H9 (cell line): ENCODE results near the gene OR2J1. TPM values are rescaled to one million over a fixed set of nuclear protein-coding genes. Genes with fewer than 3 reads are reported as not detected.

Experiments
- DNase-seq: peaks from one replicate; pipeline ENCODE4 v3.0.0-alpha.2; 2017
- H2AFZ ChIP-seq: one replicate; pipeline ENCODE4 v1.6.1; 2013; ENCODE audit warnings: mild to moderate bottlenecking, low read length, control low read depth, moderate library complexity
- H2AK5ac ChIP-seq: 2 replicates; pipeline ENCODE4 v1.6.1; 2013; ENCODE audit warnings: low read length, control low read depth, mixed read lengths; ENCODE audit not compliant: insufficient read length
- H2BK120ac ChIP-seq: one replicate; pipeline ENCODE4 v1.6.1; 2013; ENCODE audit warnings: low read depth, mild to moderate bottlenecking, low read length, control low read depth, inconsistent platforms; ENCODE audit not compliant: poor library complexity, severe bottlenecking
- H2BK12ac ChIP-seq: 2 replicates; pipeline ENCODE4 v1.6.1; 2013; ENCODE audit warnings: low read length, control low read depth, mixed read lengths, low read depth; ENCODE audit not compliant: insufficient read length
- H2BK15ac ChIP-seq: 2 replicates; pipeline ENCODE4 v1.6.1; 2013; ENCODE audit warnings: low read depth, low read length, control low read depth
- H2BK20ac ChIP-seq: one replicate; pipeline ENCODE4 v1.6.1; 2013; ENCODE audit warnings: low read depth, mild to moderate bottlenecking, low read length, control low read depth, inconsistent platforms; ENCODE audit not compliant: poor library complexity, severe bottlenecking
- H2BK5ac ChIP-seq: 2 replicates; pipeline ENCODE4 v1.6.1; 2013; ENCODE audit warnings: low read length, control low read depth, mixed read lengths; ENCODE audit not compliant: insufficient read length
- H3K14ac ChIP-seq: 2 replicates; pipeline ENCODE4 v1.6.1; 2013; ENCODE audit warnings: low read length, control low read depth; ENCODE audit not compliant: insufficient read depth
- H3K18ac ChIP-seq: 2 replicates; pipeline ENCODE4 v1.6.1; 2013; ENCODE audit warnings: low read depth, mild to moderate bottlenecking, mixed read lengths, low read length, control low read depth; ENCODE audit not compliant: insufficient read length
- H3K23ac ChIP-seq: 2 replicates; pipeline ENCODE4 v1.6.1; 2013; ENCODE audit warnings: low read length, control low read depth, mixed read lengths, low read depth; ENCODE audit not compliant: insufficient read length
- H3K23me2 ChIP-seq: 2 replicates; pipeline ENCODE4 v1.6.1; 2013; ENCODE audit warnings: low read depth, mild to moderate bottlenecking, mixed read lengths, low read length, control low read depth; ENCODE audit not compliant: insufficient read length, poor library complexity, severe bottlenecking
- H3K27ac ChIP-seq: 2 replicates; pipeline ENCODE4 v1.5.1; 2013; ENCODE audit warnings: low read length, control low read depth, mixed read lengths, low read depth; ENCODE audit not compliant: insufficient read length
- H3K27me3 ChIP-seq: 2 replicates; pipeline ENCODE4 v1.6.1; 2013; ENCODE audit warnings: low read length, control low read depth, inconsistent platforms; ENCODE audit not compliant: insufficient read depth
- H3K4ac ChIP-seq: 2 replicates; pipeline ENCODE4 v1.6.1; 2013; ENCODE audit warnings: low read depth, mild to moderate bottlenecking, control low read depth, inconsistent platforms, low read length, moderate library complexity
- H3K4me1 ChIP-seq: 2 replicates; pipeline ENCODE4 v1.6.1; 2013; ENCODE audit warnings: low read length, control low read depth, inconsistent platforms; ENCODE audit not compliant: insufficient read depth
- H3K4me2 ChIP-seq: 2 replicates; pipeline ENCODE4 v1.6.1; 2013; ENCODE audit warnings: low read length, control low read depth, mixed read lengths; ENCODE audit not compliant: insufficient read length, insufficient read depth
- H3K56ac ChIP-seq: 2 replicates; pipeline ENCODE4 v1.6.1; 2013; ENCODE audit warnings: low read depth, mild to moderate bottlenecking, mixed read lengths, low read length, control low read depth; ENCODE audit not compliant: insufficient read length
- H3K79me1 ChIP-seq: 2 replicates; pipeline ENCODE4 v1.6.1; 2013; ENCODE audit warnings: low read depth, mild to moderate bottlenecking, moderate library complexity, low read length, control low read depth, inconsistent platforms; ENCODE audit not compliant: insufficient read depth, poor library complexity, severe bottlenecking
- H3K79me2 ChIP-seq: 2 replicates; pipeline ENCODE4 v1.6.1; 2013; ENCODE audit warnings: low read length, control low read depth, inconsistent platforms; ENCODE audit not compliant: insufficient read depth
- H3K9ac ChIP-seq: 2 replicates; pipeline ENCODE4 v1.6.1; 2013; ENCODE audit warnings: low read length, control low read depth, mixed read lengths; ENCODE audit not compliant: insufficient read length; ENCODE audit errors: extremely low read depth
- H3K9me3 ChIP-seq: one replicate; pipeline ENCODE4 v1.6.1; 2013; ENCODE audit warnings: low read depth, low read length, inconsistent platforms; ENCODE audit not compliant: control insufficient read depth
- H3T11ph ChIP-seq: one replicate; pipeline ENCODE4 v1.6.1; 2013; ENCODE audit warnings: mild to moderate bottlenecking, low read length, control low read depth, inconsistent platforms
- H4K20me1 ChIP-seq: one replicate; pipeline ENCODE4 v1.6.1; 2013; ENCODE audit not compliant: control insufficient read depth, insufficient read length, insufficient read depth
- H4K5ac ChIP-seq: 2 replicates; pipeline ENCODE4 v1.6.1; 2013; ENCODE audit warnings: low read depth, mild to moderate bottlenecking, mixed read lengths, low read length, control low read depth; ENCODE audit not compliant: insufficient read length
- H4K8ac ChIP-seq: replicated peaks from 2 replicates; pipeline ENCODE4 v1.6.1; 2013; ENCODE audit warnings: low read length, control low read depth, mixed read lengths, low read depth; ENCODE audit not compliant: insufficient read length
- H4K91ac ChIP-seq: 2 replicates; pipeline ENCODE4 v1.6.1; 2013; ENCODE audit warnings: low read depth, mild to moderate bottlenecking, moderate library complexity, mixed read lengths, low read length, control low read depth; ENCODE audit not compliant: insufficient read length
- H3K27ac Mint-ChIP-seq, 3 experiments: 2 replicates in 2 of 3; 3 replicates in 1 of 3; pipeline ENCODE4 v1.8.0; 2020 to 2021; ENCODE audit warnings: mixed read lengths in 3 of 3, mild to moderate bottlenecking in 1 of 3, moderate library complexity in 1 of 3
- H3K27me3 Mint-ChIP-seq: 2 replicates; pipeline ENCODE4 v1.8.0; 2021; ENCODE audit warnings: low read depth, mild to moderate bottlenecking, moderate library complexity, mixed read lengths
- H3K36me3 Mint-ChIP-seq, 3 experiments: 2 replicates in 2 of 3; 3 replicates in 1 of 3; pipeline ENCODE4 v1.8.0; 2020 to 2021; ENCODE audit warnings: low read depth in 3 of 3, mixed read lengths in 3 of 3; ENCODE audit not compliant: insufficient read depth in 1 of 3
- H3K4me1 Mint-ChIP-seq, 2 experiments: 2 replicates each; pipeline ENCODE4 v1.8.0; 2020; ENCODE audit warnings: mixed read lengths in 2 of 2
- H3K4me3 Mint-ChIP-seq, 2 experiments: 2 replicates in 1 of 2; 3 replicates in 1 of 2; pipeline ENCODE4 v1.8.0; 2020 to 2021; ENCODE audit warnings: mild to moderate bottlenecking in 2 of 2, mixed read lengths in 2 of 2, moderate library complexity in 1 of 2
- H3K9me3 Mint-ChIP-seq, 2 experiments: 2 replicates in 1 of 2; 3 replicates in 1 of 2; pipeline ENCODE4 v1.8.0; 2020; ENCODE audit warnings: mild to moderate bottlenecking in 2 of 2, mixed read lengths in 2 of 2, moderate library complexity in 1 of 2
- WGBS: extraction: QIAGEN DNeasy Blood & Tissue Kit; methylation state at CpG from one replicate; pipeline ENCODE4 v1.1.7; 2013; ENCODE audit warnings: missing lambda C conversion rate, low lambda C conversion rate, mixed read lengths; ENCODE audit not compliant: insufficient read length; ENCODE audit errors: extremely low coverage; 5-methylcytosine and 5-hydroxymethylcytosine counted together
- long read RNA-seq: library from polyadenylated mRNA; unstranded; transcript quantifications from one replicate; pipeline ENCODE4 v2.0.0, GENCODE V29; 2020
- total RNA-seq: library from RNA; stranded (reverse); gene quantifications from 2 replicates; pipeline ENCODE4 v1.2.1, GENCODE V29; 2021
- TF ChIP-seq, protein P1 (sequence below): fragments of 200-600 bp; sonication (generic); conservative IDR thresholded peaks from 3 replicates; pipeline ENCODE4 v1.8.0; 2021; ENCODE audit warnings: antibody characterized with exemption, mild to moderate bottlenecking

Gene OR2J1
- total RNA-seq = not detected in 2 replicates
- long read RNA-seq = 0 reads

DNA sequence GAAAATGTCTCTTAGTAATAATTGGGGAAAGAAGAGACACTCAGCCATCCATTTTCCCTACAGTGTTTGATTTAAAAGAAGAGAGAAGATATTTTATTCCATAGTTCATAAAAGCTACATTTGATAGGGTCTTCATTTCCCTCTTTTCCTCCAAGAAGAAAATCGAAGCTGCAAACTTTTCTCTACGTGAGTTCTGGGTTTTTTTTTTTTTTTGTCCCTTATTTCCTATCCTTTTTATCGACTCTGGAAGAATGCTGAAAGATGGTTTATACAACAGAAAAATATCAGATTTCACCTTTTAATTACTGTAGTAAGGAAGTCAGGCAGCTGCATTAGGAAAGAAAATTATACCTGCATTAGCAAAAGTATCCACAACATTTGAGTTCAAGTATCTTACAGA is at the start of gene OR2J1:
Gene OR2J1 (plus strand): TSS at position 301 of the 400 bp plus-strand sequence. CDS start 1,453 bp downstream, outside the sequence.
- Histone ChIP-seq H2AFZ (no peak within 1 kb of the TSS), H3K27me3 (no peaks in the 10 kb centered on the region), H3K79me2 (no peaks in the 10 kb centered on the region), H3K9ac (no peak within 1 kb of the TSS), H2BK20ac (no peak within 1 kb of the TSS), H3K9me3 (no peaks in the 10 kb centered on the region), H3K18ac (no peak within 1 kb of the TSS), H4K8ac (no peak within 1 kb of the TSS), H2BK12ac (no peak within 1 kb of the TSS), H2AK5ac (no peak within 1 kb of the TSS), H2BK120ac (no peak within 1 kb of the TSS), H3K27ac (no peak within 1 kb of the TSS), H3T11ph (no peak within 1 kb of the TSS), H2BK15ac (no peak within 1 kb of the TSS), H3K23me2 (no peaks in the 10 kb centered on the region), H3K23ac (no peak within 1 kb of the TSS), H3K14ac (no peak within 1 kb of the TSS), H4K5ac (no peak within 1 kb of the TSS), H3K56ac (no peak within 1 kb of the TSS), H4K20me1 (no peaks in the 10 kb centered on the region), H3K4me1 (no peaks in the 10 kb centered on the region), H2BK5ac (no peak within 1 kb of the TSS), H4K91ac (no peak within 1 kb of the TSS), H3K4me2 (no peak within 1 kb of the TSS), H3K4ac (no peak within 1 kb of the TSS), H3K79me1 (no peaks in the 10 kb centered on the region)
- DNase-seq = no peak
- Mint-ChIP-seq H3K4me3 (no peak within 1 kb of the TSS), H3K9me3 (peaks cover 0 to 6% of the 10 kb centered on the region in 2 experiments; a peak in 1 of 5 replicates), H3K4me1 (0 out of 4 replicates have a peak, but pooled peaks cover 0 to 2% of the 10 kb centered on the region in 2 experiments), H3K27ac (no peak within 1 kb of the TSS), H3K36me3 (no peaks in the 10 kb centered on the region), H3K27me3 (peaks cover 4% of the 10 kb centered on the region)
- TF ChIP-seq, protein P1, sequence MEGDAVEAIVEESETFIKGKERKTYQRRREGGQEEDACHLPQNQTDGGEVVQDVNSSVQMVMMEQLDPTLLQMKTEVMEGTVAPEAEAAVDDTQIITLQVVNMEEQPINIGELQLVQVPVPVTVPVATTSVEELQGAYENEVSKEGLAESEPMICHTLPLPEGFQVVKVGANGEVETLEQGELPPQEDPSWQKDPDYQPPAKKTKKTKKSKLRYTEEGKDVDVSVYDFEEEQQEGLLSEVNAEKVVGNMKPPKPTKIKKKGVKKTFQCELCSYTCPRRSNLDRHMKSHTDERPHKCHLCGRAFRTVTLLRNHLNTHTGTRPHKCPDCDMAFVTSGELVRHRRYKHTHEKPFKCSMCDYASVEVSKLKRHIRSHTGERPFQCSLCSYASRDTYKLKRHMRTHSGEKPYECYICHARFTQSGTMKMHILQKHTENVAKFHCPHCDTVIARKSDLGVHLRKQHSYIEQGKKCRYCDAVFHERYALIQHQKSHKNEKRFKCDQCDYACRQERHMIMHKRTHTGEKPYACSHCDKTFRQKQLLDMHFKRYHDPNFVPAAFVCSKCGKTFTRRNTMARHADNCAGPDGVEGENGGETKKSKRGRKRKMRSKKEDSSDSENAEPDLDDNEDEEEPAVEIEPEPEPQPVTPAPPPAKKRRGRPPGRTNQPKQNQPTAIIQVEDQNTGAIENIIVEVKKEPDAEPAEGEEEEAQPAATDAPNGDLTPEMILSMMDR = no peak
- WGBS = no CpG with 5 or more reads among the region's 3 CpGs
